ENCODE data around the gene GRM7. TPM values are rescaled to one million over a fixed set of nuclear protein-coding genes. Genes with fewer than 3 reads are reported as not detected.

Gene GRM7
- total RNA-seq, 2 experiments from 2014 or later = not detected

DNA sequence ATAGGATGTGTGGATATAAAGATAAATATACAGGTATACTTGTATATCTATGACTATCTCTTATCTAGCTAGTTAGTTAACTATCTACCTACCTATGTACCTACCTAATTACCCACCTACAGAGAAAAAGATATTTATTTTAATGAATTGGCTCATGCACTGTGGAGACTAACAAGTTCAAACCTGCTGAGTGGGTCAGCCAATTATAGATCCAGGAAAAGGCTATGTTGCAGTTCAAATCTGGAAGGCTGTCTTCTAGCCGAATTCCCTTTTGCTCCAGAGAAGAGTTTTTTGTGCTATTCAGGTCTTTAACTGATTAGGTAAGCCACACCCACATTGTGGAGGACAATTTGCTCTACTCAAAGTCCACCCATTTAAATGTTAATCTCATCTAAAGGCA is 335.0 kb downstream of the GRM7 start:
- H3K36me3 Mint-ChIP-seq (ENCODE audit: low read depth) = no peaks in the 10 kb centered on the region
- DNase-seq = no peak
- CTCF ChIA-PET = no interaction called here
- ATAC-seq (ENCODE audit: poor library complexity) = no peak
- intact Hi-C loops (cut with DNase I, micrococcal nuclease) = no loop called here
- H3K4me1 Mint-ChIP-seq (ENCODE audit: low read depth) = no peaks in the 10 kb centered on the region
- Histone ChIP-seq H3K4me1 (ENCODE audit: insufficient read depth, low read length) (no peaks in the 10 kb centered on the region), H3K36me3 (ENCODE audit: insufficient read depth, low read length) (no peaks in the 10 kb centered on the region), H3K4me3 (ENCODE audit: low read length) (no peak overlapping the region), H3K27me3 (ENCODE audit: control insufficient read depth in 1 of 2, insufficient read depth in 2 of 2, low read length in 2 of 2) (no peaks in the 10 kb centered on the region), H3K9me3 (ENCODE audit: control insufficient read depth in 1 of 2, insufficient read depth in 1 of 2, low read length in 2 of 2) (no peaks in the 10 kb centered on the region), H3K27ac (ENCODE audit: low read depth in 1 of 2, low read length in 2 of 2) (no peak overlapping the region)
- POLR2A ChIA-PET = no interaction called here
- H3K27ac Mint-ChIP-seq = no peak overlapping the region
- H3K4me3 Mint-ChIP-seq = no peak overlapping the region
- peaks cover 3% of the 10 kb centered on the region for H3K9me3 Mint-ChIP-seq
- no peak for TF ChIP-seq CTCF (IDR thresholded peaks at IDR 0.05)
- no peaks in the 10 kb centered on the region for H3K27me3 Mint-ChIP-seq

GRCh38 chr3:7201784-7202183 is 340.9 kb downstream of the GRM7 start:
- Histone ChIP-seq H3K4me1 (ENCODE audit: insufficient read depth, low read length) (no peaks in the 10 kb centered on the region), H3K27ac (ENCODE audit: low read depth in 1 of 2, low read length in 2 of 2) (no peak overlapping the region), H3K9me3 (ENCODE audit: control insufficient read depth in 1 of 2, insufficient read depth in 1 of 2, low read length in 2 of 2) (no peaks in the 10 kb centered on the region), H3K27me3 (ENCODE audit: control insufficient read depth in 1 of 2, insufficient read depth in 2 of 2, low read length in 2 of 2) (no peaks in the 10 kb centered on the region), H3K4me3 (ENCODE audit: low read length) (no peak overlapping the region), H3K36me3 (ENCODE audit: insufficient read depth, low read length) (no peaks in the 10 kb centered on the region)
- intact Hi-C loops (cut with DNase I, micrococcal nuclease) = no loop called here
- H3K27ac Mint-ChIP-seq = no peak overlapping the region
- POLR2A ChIA-PET = no interaction called here
- CTCF ChIA-PET = no interaction called here
- ATAC-seq (ENCODE audit: poor library complexity) (no peak), DNase-seq (no peak)
- H3K36me3 Mint-ChIP-seq (ENCODE audit: low read depth) = no peaks in the 10 kb centered on the region
- no peaks in the 10 kb centered on the region for H3K4me1 Mint-ChIP-seq (ENCODE audit: low read depth)
- TF ChIP-seq CTCF (IDR thresholded peaks at IDR 0.05) = no peak
- peaks cover 3% of the 10 kb centered on the region for H3K9me3 Mint-ChIP-seq
- H3K4me3 Mint-ChIP-seq = no peak overlapping the region
- no peaks in the 10 kb centered on the region for H3K27me3 Mint-ChIP-seq

DNA sequence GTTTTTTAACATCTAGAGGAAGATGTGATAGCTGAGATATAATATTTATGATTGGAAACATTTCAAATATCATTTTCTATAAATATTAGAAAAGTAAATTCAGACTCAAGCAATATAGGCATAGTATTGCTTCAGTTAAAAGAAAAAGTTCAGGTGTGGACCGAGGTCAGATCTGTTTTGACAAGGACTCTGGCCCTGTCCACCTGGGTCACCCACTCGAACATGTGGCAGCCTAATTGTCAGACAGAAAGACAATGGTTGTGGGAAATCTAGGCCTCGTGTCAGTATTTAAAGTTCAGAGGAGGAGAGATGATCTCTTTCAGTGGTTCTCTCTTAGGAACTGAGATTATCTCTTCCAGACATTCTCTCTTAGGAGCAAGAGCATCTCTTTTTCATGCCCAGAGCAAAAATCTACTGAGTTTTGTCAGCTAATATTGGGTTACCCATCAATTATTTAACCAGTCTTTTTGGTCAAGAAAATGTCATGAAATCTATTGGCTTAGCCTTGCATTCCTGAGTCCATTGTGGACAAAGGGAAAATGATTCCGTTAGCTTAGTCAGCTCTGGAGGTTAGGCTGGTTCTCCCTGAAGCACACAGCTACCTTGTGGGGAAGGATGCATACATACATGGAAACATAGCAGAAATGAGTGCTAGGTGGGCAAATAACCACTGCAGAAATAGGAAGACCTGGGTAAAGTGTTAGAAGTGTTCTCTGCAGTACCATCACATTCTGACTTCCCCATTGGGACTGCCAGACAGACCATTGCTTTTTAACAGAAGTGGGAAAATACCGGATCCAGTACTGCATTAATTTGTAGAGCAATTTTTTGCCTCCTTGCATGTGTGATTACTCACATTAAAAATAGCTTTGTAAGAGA is 343.3 kb downstream of the GRM7 start:
- no peaks in the 10 kb centered on the region for H3K4me1 Mint-ChIP-seq (ENCODE audit: low read depth)
- no peak for ATAC-seq (ENCODE audit: poor library complexity)
- no peak overlapping the region for H3K4me3 Mint-ChIP-seq

More for the DNA sequence above, 343.3 kb downstream of the GRM7 start:
- DNase-seq = no peak
- ChIA-PET POLR2A (no interaction called here), CTCF (no interaction called here)
- no peaks in the 10 kb centered on the region for H3K36me3 ChIP-seq (ENCODE audit: insufficient read depth, low read length)
- no peaks in the 10 kb centered on the region for H3K4me1 ChIP-seq (ENCODE audit: insufficient read depth, low read length)
- no peak for TF ChIP-seq CTCF (IDR thresholded peaks at IDR 0.05)
- Mint-ChIP-seq H3K27me3 (no peaks in the 10 kb centered on the region), H3K9me3 (peaks cover 3% of the 10 kb centered on the region), H3K36me3 (ENCODE audit: low read depth) (no peaks in the 10 kb centered on the region), H3K27ac (no peak overlapping the region)
- H3K27ac ChIP-seq (ENCODE audit: low read depth in 1 of 2, low read length in 2 of 2) = no peak overlapping the region
- intact Hi-C loops (cut with DNase I, micrococcal nuclease) = no loop called here
- no peaks in the 10 kb centered on the region for H3K27me3 ChIP-seq (ENCODE audit: control insufficient read depth in 1 of 2, insufficient read depth in 2 of 2, low read length in 2 of 2)
- no peak overlapping the region for H3K4me3 ChIP-seq (ENCODE audit: low read length)
- H3K9me3 ChIP-seq (ENCODE audit: control insufficient read depth in 1 of 2, insufficient read depth in 1 of 2, low read length in 2 of 2) = no peaks in the 10 kb centered on the region
